Tibial nerve (tissue), 4 donors: ENCODE results near the gene ZNHIT2.

ENCODE experiments used
- EP300 ChIP-seq, 2 donors: sonication (generic); formaldehyde crosslinking; IDR thresholded peaks; one replicate each; pipeline ENCODE4 v1.6.1; 2017; ENCODE audit warnings: antibody characterized with exemption in 2 of 2, mild to moderate bottlenecking in 1 of 2
- POLR2A ChIP-seq, 2 donors: fragments of 450-650 bp; IDR thresholded peaks; one replicate each; pipeline ENCODE4 v1.6.1; 2017; ENCODE audit warnings: antibody characterized with exemption in 2 of 2, mild to moderate bottlenecking in 2 of 2, moderate library complexity in 2 of 2
- TF ChIP-seq, protein P1 (sequence below), 5 experiments: fragments of 200-600 bp in 3 of 5; fragments of 450-650 bp in 2 of 5; sonication (generic) in 3 of 5; IDR thresholded peaks; one replicate each; pipeline ENCODE4 v1.5.1; 2016 to 2019; ENCODE audit warnings: antibody characterized with exemption in 5 of 5, mild to moderate bottlenecking in 3 of 5, moderate library complexity in 2 of 5

DNA sequence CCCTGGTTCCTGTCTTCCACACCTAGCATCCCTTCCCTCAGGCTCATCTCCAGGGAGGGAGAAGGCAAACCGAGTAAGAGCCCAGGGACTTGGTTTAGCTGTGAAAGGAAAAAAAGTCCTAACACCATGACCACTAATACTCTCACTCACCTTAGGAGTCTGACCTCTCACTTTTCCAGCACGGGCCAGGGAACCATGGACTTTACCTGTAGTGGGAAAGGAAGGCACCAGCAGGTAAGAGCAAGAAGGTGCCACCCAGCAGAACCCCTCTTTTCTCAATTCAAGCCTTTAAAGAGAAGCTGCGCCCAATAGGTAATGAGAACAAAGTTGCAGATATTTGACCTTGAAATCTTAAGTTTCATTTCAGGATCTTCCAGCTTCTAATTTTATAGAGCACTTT lies 3.3 kb upstream of the ZNHIT2 start:
- TF ChIP-seq, protein P1, sequence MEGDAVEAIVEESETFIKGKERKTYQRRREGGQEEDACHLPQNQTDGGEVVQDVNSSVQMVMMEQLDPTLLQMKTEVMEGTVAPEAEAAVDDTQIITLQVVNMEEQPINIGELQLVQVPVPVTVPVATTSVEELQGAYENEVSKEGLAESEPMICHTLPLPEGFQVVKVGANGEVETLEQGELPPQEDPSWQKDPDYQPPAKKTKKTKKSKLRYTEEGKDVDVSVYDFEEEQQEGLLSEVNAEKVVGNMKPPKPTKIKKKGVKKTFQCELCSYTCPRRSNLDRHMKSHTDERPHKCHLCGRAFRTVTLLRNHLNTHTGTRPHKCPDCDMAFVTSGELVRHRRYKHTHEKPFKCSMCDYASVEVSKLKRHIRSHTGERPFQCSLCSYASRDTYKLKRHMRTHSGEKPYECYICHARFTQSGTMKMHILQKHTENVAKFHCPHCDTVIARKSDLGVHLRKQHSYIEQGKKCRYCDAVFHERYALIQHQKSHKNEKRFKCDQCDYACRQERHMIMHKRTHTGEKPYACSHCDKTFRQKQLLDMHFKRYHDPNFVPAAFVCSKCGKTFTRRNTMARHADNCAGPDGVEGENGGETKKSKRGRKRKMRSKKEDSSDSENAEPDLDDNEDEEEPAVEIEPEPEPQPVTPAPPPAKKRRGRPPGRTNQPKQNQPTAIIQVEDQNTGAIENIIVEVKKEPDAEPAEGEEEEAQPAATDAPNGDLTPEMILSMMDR (IDR thresholded peaks at IDR 0.05), result no peak
- TF ChIP-seq EP300 (IDR thresholded peaks at IDR 0.05) (no peak), POLR2A (IDR thresholded peaks at IDR 0.05) (no peak)
